ENCODE data around the gene SNX20.

Gene SNX20

DNA sequence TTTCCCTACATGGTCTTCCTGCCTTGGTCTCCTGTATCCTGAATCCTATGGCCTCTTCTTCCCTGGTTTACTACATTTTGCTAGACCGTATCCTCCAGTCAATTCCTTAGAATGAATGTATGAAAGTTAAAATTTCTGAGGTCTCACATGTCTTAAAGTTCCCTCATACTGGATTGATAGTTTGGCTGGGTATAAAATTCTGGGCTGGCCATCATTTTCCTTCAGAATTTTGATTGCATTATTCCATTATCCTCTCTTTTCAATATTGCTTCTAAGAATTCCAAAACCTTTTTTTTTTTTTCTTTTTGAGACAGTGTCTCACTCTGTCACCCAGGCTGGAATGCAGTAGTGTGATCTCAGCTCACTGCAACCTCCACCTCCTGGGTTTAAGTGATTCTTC lies 23.1 kb upstream of the SNX20 start:
- no peak for DNase-seq

DNA sequence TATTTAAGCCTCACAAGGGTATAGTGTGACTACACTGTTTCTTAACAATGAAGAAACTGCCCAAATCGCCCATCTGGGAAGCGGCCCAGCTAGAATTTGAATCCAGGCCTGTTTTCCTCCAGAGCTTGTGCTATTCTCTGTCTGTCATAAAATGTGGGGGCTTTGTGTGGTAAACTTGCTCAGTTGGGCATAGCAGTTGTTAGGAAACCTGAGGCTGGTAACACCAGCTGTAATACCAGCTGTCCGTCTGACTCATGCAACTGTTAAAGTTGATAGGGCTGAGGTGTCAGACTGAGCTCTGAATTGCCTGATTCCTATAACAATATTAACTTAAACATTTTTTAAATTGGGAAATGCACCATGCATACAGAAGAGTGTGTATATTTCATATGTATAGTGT lies 21.6 kb upstream of the SNX20 start:
- DNase-seq = peak; percentile 82

DNA sequence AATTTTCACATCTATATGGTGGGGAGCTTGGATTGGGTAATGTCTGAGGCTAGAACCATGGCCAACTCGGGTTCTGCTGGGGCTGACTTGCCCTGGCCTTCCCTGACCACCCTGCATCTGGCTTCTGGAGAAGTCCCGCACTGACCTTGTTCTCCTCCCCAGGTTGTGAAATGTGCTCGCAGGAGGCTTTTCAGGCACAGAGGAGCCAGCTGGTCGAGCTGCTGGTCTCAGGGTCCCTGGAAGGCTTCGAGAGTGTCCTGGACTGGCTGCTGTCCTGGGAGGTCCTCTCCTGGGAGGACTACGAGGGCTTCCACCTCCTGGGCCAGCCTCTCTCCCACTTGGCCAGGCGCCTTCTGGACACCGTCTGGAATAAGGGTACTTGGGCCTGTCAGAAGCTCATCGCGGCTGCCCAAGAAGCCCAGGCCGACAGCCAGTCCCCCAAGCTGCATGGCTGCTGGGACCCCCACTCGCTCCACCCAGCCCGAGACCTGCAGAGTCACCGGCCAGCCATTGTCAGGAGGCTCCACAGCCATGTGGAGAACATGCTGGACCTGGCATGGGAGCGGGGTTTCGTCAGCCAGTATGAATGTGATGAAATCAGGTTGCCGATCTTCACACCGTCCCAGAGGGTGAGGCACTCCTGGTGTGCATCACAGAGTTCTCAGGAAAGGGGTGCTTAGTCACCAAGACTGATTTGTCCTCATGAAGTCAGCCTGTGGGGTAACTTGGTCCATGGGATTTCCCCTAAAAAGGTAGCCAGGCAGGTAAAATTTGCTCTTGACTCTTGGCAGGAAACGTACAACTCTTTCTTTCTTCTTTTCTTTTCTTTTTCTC lies 18.4 kb upstream of the SNX20 start:
- DNase-seq = no peak

DNA sequence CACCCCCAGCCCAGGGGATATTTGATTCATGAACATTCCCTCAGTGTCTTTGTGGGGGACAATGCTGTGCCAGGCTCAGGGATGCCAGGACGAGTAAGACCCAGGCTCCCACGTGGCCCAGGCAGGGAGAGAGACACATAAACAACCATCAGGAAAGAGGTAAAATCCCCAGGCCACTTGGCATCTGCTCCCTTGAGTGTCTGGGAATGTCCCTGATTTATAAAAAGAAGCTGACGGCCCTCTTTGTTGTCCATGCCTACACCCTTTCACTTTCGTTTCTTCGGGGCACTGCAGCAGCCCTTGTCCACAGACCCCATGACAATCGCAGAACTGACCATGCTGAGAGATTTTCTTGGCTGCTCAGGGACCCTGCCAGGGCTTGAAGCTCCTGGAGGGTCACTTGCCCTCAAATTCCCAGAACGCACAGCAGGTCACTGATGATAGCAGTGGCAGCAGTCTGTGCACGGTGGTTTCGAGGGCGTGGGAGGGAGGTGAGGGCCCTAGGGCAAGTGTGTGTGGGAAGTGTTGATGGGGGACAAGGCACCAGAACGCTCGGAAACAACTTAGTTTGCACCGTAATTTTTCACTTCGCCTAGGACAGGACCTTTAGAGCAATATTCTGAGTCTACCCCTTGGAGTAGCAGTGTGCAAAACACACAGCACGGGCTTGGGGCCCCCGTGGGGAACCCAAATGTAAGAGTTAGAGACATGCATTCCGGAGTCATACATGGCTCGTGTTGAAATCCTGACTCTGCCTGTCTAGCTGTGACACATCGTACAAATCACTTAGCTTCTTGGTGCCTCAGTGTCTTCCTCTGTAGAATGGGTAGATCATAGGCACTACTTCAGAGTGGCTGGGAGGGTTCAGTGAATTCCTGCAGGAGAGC lies 17.0 kb upstream of the SNX20 start:
- no peak for DNase-seq

DNA sequence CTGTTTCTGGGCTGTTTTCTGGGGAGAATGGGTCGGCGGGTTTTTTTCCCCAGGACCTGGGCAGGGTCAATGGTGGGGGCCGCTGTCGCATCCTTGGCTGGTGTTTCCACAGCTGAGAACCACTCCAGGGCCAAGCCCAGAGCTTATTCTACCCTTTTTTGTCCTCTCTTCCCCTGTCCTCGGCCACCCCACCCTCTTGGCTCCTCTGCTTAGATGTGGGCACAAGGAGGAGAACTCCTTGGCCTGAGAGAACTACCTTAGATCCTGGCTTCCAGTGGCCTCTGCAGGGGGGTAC lies 16.3 kb upstream of the SNX20 start:
- no peak for DNase-seq

DNA sequence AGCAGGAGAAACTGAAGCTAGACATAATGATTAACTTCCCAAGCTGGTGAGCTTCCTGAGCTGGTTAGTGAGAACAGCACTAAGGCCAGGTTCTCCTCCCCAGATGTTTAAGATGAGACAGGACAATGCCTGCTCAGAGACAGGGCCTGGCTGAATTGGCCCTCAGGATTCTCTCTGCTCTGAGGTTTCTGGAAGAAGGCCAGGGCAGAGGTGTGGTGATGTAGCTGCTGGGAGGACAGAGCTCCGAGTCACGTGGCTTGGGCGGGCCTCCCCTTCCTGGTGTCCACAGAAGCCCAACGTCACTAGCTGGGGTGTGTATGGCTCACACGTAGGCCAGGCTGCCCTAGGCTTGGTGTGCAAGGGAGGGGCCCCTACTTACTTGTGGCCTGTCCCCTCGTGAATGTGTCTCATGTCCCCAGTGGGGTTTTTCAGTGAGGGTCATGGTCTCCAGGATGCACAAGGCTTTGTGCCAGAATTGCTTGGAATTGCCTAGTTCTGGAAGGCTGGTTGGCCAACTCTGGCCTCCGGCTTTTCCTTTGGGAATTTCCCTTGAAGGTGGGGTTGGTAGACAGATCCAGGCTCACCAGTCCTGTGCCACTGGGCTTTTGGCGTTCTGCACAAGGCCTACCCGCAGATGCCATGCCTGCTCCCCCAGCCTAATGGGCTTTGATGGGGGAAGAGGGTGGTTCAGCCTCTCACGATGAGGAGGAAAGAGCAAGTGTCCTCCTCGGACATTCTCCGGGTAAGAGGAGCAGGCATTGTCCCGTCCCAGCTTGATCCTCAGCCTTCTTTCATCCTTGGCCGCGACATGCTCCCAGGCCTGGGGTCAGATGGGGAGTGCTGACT lies 15.7 kb upstream of the SNX20 start:
- no peak for DNase-seq

DNA sequence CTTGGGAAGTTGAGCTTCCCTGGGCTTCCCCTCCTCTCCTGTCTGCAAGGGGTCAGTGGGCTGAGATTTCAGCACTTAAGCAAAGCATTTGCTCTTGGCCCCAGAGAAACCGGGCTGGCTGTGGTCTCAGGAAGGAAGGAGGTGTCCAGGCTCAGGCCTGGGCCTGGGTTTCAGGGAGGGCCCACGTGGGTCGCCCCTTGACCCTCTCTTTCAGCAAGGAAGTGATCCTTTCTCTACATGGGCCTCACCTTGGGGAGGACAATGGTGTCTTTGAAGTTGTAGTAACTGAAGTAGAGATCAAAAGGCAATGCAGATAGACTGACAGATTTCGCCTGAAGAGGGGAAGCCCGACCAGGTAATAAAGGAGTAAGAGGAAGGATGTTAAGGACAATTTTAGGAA lies 15.0 kb upstream of the SNX20 start:
- no peak for DNase-seq

DNA sequence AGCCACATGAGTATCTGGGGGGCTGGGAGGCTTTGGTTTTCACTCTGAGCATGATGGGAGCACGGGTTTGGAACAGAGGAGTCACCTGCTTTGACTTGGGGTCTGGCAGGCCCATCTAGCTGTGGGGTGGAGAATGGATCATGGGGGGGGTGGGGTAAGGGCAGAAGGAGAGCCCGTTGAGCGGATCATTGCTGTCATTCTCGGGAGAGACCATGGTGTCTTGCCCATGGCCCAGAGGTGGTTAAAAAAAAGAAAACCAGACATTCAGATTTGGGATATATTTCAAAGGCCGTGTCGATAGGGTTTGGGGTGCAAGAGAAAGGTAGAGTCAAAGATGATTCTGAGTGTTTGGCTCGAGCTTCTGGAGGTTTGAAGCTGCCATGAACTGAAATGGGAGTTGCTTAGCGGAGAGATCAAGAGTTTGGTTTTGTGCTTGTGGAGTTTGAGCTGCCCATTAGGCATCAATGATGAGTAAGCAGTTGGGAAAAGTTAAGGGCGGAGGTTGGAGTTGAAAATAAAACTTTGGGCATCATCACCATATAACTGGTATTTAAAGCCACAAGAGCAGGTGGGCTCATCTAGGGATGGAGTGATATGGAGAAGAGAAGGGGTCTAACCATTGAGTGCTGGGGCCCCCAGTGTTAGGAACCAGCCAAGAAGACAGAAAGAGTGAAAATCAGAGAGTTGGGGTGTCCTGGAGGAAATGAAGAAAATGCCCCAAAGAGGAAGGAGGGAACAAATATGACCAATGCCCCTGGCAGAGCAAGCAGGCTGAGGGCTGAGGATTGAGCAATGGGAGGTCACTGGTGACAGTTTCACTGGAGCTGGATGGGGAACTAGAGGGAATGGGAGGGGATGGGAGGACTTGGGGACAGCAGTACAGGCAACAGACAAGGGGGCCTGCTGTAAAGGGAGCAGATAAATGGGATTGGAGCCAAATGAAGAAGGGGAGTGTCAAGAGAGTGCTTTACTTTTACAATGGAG lies 14.2 kb upstream of the SNX20 start:
- DNase-seq = no peak

DNA sequence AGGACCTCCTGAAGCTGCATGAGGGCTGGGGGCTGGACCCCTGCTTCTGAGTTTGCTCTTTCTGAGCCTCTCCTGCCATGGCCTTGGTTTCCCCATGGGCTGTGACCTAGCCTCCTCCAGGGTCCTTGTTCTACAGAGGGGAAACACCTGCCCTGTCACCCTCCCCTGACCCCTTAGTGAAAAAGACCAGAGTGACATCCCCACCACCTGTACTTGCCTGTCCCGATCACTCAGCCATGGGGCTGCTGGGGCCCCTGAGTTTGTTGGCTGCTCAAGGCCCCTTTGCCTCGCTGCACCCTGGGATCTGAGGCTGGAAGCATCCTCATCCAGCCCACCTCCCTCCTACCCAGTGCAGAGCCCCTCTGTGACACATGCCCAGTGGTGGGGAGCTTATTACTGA lies 13.1 kb upstream of the SNX20 start:
- no peak for DNase-seq

DNA sequence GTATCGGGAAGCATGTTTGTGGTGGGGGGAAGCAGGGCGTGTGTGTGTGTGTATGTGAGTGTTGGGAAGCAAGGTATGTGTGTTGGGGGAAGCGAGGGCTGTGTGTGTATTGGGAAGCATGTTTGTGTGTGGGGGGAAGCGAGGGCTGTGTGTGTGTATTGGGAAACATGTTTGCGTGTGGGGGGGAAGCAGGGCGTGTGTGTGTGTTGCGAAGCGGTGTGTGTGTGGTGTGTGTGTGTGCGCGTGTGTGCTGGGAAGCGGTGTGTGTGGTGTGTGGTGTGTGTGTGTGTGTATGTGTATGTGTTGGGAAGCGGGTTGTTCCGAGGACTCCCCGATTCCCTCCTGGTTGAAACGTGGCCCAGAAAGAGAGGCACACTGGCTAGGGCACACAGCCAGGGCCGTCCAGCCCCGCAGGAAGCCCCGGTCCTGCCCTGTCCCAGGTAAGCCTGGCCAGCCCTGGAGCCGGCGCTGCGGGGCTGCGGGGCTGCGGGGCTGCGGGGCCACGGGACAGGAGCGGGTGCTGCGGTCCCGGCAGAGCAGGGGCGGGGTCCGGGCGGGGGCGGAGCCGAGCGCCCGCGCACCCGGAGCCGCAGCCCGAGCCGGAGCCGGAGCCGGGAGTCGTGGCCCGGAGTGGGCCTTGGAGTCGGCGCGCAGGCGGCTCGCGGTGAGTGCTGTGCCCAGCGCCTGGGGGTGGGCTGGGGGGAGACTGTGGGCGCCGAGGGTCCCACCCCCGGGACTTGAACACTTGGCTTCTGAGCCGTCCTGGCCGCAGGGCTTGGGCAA lies 12.1 kb upstream of the SNX20 start, which contains the start of gene NOD2:
Gene NOD2, plus strand, starts transcription at position 608 of the 783 bp plus-strand sequence. CDS start 5,890 bp downstream, outside the sequence.
- no peak for DNase-seq

DNA sequence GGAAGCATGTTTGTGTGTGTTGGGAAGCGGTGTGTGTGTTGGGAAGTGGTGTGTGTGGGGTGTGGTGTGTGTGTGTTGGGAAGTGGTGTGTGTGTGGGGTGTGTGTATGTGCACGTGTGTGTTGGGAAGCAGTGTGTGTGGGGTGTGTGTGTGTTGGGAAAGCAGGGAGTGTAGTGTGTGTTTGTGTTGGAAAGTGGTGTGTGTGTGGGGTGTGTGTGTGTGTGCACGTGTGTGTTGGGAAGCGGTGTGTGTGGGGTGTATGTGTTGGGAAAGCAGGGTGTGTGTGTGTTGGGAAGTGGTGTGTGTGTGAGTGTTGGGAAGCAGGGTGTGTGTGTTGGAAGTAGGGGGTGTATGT lies 11.5 kb upstream of the SNX20 start:
- DNase-seq = no peak

DNA sequence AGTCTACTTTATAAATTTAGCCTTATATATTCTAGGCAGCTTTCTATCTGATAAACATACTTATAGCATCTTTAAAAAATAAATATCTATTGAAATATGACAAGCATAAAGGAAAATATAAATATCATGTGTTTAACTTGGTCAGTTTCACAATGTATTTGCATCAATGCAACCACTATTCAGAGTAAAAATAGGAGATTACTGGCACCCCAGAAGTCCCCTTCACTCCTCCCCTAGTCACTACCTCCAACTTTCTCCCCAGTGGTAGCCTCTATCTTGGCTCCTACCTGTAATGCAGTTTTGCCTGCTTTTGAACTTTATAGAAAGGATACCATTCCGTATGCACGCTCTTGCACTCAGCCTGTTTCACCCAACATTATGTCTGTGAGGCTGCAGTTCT lies 9.1 kb upstream of the SNX20 start:
- DNase-seq = no peak

DNA sequence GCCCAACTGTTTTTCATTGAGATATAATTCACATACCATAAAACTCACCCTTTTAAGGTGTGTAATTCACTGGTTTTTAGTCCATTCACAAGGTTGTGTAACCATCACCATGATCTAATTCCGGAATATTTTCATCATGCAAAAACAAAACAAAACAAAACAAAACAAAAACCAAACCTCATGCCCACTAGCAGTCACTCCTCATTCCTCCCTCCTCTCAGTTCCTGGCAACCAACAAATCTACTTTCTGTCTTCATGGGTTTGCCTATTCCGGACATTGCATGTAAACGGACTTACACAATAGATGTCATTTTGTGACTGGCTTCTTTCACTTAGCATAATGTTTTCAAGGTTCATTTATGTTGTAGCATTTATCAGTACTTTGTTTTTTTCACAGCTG lies 7.8 kb upstream of the SNX20 start:
- DNase-seq = no peak

DNA sequence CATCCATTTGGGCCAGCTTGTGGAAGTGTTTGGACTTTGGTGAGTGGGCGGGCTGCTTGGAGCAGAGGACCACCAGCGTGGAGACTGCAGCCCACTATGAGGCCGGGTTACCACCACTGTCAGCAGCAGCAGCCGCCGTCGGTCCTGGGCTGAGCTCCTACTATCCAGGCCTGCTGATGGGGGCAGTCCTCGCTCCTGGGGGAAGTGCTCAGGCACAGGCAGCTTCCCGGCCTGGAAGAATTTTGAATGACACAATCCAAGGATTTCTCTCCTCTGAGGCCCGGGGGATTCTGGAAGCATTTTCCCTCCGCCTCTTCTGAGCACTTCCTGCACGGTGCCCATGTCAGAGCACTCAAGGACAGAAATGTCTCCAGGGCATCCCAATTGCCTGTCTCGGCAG lies 7.0 kb upstream of the SNX20 start:
- DNase-seq = no peak

DNA sequence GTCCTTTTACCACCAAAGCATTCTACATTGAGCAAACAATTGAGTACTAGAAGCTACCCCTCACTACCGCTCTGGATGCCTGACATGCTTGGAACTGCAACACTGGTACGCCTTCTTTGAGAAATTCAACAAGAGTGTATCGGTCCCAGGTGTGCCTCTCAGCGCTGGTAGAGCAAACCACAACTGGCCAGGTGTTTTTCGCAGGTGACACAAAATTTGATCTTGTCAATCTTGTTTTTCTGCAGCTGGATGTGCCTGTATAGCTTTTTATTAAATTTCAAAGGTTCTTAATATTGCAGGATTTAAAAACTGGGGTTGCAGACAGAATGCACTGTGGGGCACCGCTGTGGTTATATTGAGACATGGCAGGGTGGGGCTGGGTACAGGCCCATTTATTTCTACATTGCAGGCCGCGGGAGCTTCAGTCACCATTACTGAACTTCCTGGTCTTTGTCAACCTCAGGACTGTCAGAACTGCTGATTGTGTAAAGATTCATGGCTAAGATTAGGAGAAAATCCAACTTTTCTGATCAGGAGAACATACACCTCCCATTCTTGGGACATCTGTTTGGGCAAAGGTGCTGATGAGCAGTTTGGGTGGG lies 4.5 kb upstream of the SNX20 start:
- no peak for DNase-seq

DNA sequence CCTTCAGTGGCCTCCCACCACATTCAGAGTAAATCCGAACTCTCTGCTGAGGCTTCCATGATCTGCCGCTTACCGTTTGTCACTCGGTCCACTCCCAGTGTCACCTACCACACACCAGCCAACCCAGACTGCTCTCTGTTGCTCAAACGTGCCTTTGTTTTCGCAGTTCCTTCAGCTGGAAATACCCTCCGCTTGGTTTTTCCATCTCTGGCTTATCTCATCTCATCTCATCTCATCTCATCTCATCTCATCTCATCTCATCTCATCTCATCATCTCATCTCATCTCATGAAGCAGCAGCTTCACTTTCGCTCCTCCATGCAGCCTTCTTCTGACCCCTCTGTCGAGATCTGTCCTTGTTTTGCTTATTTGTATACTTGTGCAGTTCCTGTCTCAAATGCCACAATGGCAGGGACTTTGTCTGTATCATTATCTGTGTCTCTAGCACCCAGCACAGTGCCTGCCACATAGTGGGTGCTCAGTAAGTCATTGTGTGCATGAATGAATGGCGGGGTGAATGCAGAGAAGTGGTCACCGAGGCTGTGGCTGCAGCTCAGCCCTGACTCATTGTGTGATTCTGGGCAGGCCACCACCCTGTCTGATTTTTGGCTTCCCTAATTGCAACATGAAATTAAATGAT lies 3.8 kb upstream of the SNX20 start:
- no peak for DNase-seq

DNA sequence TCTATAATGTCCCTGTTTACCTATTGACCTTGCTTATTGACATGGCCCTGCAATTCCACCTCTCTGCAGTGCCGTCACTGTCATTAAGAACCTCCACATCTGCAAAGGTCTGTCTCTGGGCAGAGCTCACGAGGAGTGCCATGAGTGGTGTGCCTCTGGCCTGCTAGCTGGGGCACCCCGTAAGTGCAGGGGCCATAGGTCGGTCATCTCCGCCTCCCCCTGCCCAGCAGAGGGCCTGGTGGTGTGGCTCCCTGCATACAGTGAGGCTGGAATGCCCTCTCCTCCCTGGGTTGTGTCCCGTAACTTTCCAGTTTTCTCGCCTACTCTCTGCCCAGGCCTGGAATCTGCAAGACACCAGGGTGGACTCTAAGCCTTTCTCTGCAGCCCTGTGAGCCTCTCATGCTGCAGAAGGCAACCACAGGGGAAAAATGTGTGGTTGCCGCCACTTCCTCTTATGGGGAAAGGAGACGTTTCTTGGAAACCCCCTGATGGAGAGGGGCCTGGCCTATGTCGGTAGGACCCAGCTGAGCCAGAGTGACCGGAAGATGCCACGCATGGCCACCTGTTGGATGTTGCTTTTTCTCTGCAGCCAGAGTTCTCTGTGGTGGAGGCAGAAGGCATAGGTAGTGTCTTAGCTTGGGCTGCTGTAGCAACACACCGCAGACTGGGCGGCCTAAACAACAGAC lies 2.7 kb upstream of the SNX20 start:
- DNase-seq = no peak

DNA sequence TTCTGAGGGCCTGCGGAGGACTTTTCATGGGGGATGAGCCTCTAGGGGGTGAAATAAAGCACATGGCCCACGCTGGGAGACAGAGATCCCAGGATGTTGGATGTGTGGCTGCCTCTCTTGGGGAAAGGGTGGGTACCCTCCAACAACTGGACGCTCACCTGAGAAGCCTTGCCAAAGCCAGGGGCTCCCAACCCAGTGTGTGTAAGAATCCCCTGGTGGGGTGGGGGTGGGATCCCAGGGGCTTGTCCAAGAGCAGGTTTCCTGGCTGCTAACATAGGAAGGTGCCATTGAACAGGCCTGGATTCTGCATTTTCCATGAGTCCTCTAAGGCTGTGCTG lies 587 bp downstream of the SNX20 start:
- no peak for DNase-seq

DNA sequence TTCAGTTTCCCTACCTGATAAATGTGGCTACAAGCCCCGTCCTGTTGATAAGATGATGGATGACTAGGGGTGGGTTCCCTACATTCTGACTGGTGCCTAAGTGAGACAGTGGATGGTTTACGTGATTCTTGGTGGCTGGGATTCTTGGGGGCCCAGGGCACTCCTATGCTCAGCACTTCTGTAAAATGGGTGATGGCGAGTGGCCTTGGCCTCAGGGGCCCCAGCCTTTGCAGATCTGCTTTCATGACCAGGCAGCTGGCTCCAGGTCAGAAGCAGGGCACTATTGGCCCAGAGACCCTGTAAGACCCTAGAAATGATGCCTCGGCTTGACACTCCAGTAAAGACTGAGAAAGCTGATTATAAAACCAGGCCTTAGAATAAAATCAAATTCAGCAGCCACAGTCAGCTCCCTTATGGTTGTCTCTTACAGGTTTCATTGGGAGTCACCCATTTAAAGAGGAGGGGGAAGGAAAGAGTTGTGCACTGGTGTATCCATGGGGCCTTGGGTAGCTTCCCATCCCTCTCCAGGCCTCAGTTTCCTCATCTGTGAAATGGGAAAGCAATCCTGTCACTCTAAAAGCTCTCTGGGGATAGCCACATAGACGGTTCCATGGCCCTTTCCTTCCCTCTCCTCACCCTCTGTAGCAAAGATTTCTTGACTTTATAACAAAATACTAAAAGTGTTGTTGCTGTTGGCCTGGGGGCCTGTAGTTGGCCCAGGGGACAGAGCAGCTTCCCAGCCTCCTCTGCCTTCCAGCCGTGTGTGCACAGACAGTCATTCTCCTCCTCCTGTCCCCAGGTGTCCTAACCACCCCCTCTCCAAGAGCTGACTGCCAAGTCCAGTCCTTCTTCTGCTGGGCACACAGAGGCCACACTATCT lies 1.2 kb downstream of the SNX20 start:
- DNase-seq = no peak
